T-helper 2 cell treated with Interferon-gamma antibody and Interleukin-4, amounts not matched to agents 100 ng/mL and 5 ng/mL, for 36 hours (primary cell): ENCODE results near the gene FGF2. TPM values are rescaled to one million over a fixed set of nuclear protein-coding genes. Genes with fewer than 3 reads are reported as not detected.
"Not testable (repeated sequence)": the region's sequence is repeated elsewhere in the genome, so short reads cannot be mapped to it uniquely, and the experiment has no call there.

Experiments used
- intact Hi-C: fragments of 100-400 bp; cut with micrococcal nuclease; formaldehyde crosslinking; loops from one replicate; pipeline ENCODE4 v1.15.1; 2023
- total RNA-seq: library from RNA; stranded (reverse); gene quantifications from 2 replicates; pipeline ENCODE4 v1.2.3, GENCODE V29; 2022

FGF2 gene
- total RNA-seq, 1 donor from 2014 or later = 0.30 TPM

DNA sequence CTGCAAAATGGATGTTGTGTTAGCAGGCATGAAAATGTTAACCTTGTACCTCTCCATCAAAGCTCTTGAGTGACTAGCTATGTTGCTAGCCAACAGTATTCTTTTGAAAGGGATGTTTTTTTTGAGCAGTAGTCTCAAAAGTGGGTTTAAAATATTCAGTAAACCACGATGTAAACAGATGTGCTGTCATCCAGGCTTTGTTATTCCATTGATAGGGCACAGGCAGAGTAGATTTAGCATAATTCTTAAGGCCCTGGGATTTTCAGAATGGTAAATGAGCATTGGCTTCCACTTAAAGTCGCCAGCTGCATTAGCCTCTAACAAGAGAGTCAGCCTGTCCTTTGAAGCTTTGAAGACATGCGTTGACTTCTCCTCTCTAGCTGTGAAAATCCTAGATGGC, 18.4 kb downstream of the FGF2 start:
- intact Hi-C loops = no loop called here

DNA sequence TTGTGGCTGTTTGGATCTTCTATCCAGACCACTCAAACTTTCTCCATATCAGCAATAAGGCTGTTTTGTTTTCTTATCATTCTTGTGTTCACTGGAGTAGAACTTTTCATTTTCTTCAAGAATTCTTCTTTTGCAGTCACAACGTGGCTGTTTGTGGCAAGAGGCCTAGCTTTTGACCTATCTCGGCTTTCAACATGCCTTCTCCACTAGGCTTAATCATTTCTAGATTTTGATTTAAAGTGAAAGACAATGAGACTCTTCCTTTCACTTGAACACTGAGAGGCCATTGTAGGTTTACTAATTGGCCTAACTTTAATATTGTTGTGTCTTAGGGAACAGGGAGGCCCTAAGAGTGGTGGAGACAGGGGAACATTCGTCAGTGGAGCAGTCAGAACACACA, 19.1 kb downstream of the FGF2 start:
- intact Hi-C loops = no loop called here

DNA sequence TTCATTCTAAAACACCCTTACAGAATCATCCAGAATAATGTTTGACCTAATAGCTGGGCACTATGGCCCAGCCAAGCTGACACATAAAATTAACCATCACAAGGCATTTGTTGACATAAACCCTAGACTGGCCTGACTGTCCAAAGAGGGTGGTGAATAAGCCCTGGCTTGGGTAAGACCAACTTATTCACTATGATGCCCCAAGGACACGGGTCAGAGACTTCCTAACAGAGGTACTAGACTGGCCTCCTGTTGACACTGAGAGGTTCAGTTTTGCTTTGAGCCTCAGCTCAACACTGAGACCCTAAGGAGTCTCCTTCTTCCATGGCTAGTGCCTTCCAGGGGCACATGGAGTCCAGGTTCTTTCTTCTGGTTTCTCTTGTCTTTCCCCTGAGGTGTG, 21.3 kb downstream of the FGF2 start:
- intact Hi-C loops = no loop called here

DNA sequence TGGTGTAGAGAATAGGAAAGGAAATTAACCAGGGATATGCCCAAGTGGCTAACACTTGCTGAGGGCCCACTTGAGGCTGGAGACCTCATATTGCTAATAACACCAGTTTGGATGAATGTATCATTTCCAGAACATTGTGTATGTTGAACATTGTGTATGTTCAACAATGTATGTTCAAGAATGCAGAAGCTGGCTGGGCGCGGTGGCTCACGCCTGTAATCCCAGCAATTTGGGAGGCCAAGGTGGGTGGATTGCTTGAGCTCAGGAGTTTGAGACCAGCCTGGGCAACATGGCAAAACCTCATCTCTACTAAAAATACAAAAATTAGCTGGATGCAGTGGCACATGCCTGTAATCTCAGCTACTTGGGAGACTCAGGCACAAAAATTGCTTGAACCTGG, 23.2 kb downstream of the FGF2 start:
- intact Hi-C loops = not testable (repeated sequence)

DNA sequence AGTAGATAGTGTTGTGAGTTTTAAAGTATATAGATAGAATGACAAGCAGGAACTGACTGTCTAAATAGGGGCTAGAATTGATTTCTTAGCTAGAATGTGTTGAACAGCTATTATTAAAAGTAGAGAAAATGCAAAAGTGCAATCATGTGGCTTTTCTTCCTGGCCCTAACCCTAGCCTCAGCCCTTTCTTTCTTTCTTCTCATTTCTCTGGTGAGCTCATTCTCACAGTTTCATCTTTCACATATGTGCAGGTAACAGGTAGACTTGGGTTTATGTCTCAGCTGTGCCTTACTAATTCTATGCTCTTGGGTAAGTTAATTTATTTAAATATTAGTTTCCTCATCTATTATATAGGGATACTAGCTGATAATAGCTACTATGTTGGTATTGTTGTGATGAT, 24.9 kb downstream of the FGF2 start:
- intact Hi-C loops = no loop called here

DNA sequence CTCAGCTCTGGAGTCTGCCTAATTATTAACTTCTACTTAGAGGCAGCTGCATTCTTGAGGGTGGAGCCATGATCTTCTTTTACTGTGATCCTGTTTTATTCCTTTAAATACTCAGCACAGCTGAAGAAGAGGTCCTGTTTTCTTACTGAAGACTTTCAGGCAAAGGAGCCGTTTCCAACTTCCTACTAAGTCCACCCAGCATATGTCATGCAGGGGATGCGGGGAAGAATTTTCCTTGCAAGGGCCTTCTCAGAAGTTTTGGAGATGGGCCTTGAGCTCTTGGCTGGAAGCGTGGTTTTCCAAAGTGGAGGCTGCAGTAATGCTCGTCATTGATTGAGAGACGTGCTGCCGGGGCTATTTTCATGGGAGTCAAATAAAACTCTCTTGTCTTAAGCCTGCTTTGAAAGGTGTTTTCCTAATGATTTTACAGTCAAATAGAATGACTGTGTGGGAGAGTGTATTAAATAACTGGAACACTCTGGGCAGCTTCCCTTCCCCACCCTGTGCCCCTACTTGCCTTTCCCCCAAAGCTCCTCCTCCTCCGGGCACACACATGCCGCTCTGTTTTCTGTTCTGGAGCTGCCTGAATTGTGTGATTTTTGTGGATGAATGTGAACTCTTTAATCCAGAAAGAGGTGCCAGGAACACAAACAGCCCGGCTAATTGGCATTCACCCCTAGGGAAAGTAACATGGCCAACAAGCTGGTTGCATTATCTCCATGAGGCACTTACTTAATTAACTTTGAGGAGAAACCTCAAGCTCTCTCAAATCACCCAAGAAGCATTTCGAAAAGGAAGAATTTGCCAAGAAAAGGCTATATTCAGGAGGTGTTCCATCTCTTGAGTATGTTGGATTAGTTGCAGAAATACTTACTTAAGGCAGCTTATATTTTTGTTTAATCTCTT, 28.1 kb downstream of the FGF2 start:
- intact Hi-C loops = no loop called here

DNA sequence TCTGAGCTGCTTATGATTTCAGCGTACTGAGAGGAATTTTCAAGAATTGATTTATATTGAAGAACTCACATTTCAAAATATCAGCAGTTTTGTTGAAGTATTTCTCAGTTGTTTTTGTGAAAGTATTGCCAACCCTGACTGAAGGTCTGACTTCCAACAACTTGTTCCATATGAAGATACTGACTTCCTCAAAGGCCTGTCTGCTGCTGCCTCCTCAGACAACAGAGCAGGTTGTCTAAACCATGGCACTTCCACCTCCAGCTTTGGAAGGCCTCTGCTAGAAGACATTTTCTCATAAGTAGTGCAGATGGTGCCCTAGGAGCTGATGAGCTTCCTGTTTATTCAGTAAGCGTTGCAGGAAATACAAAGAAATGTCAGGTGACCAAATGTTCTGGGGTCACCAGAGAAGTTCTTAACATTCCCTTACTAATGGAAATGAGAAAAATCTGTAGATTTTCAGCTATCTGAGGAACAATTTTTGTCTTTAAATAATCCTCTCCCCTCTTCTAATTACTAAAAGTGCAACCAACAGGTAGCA, 28.8 kb downstream of the FGF2 start:
- intact Hi-C loops = no loop called here

DNA sequence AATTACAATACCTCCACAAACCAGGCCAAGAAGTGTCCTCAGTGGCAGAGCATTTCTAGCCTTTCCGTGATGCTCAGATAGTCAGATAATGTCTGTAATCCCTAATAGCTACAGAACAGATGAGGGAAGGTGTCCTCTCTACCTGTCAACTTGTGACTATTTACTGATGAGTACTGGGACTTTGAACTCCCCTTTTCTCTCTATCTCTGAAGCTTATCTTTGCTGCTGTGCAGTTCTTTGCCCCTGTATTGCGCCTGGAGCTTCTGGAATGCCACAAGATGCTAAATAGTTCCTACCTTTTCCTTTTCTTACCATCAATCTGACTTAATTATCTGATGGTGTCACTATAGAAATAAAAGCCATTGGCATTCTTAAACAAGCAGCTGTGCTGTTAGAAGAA, 30.5 kb downstream of the FGF2 start:
- intact Hi-C loops = no loop called here

DNA sequence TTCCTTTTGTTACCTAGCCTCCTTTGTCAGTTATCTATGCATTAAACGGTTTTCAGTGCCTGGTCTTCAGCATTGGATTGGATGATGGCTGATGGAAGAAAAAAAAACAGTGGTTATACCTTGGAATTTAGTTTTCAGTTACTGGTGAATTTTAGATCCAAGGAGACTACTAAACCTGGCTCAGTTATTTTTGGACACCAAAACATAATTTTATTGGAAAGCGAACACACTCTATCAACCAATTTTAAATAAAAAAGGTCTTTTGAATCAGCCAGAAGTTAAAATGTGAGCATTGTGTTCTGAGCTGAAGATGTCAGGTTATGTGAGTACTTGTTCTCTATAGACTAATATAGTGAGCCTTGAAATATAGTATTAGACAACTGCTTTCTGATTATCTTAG, 32.1 kb downstream of the FGF2 start:
- intact Hi-C loops = no loop called here

DNA sequence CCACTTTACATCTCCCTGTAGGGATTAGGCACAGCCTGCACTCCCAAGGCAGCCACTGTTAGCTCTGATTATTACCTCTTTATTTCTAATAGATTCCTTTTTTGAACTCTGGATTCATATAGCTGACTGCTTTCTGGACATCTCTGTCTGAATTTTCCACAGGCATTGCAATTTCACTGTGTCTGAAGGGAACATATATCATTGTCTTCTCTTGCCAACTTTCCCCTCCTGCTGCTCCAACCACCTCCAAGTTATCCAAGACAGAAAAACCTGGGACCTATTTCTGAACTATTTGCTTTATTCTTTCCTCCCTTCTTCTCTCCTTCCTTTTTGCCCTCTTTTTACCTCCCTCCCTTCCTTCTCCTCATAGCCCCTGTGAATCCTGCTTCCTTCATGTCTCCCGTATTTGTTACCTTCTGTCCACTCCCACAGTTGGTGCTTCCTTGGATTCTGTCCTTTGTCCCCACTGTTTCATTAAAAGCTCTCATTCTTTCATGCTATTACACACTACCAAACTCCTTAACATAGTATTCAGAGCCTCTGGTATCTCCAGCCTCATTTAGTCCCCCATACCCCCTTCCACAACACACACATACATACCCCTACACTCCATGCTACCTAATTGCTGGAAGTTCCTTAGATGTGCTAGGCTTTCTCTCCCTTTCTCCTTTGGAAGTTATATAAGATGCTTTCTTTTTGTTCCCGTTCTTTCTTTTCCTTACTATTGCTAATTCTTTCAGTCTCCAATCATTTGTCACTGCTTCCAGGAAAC, 34.7 kb downstream of the FGF2 start:
- intact Hi-C loops = no loop called here

DNA sequence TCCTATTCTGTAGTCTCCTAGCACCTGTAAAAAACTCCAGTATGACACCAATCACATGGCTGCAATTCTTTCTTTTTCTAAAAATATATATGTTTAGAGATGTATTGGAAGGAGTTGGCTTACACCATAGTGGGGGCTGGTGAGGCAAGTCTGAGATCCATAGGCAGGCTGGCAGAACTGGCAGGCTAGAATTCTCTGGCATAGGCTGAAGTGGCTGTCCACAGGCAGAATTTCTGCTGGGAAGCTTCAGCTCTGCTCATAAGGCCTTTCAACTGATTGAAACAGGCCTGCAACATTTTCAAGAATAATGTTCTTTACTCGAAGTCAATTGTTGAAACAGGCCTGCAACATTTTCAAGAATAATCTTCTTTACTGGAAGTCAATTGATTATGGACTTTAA, 37.0 kb downstream of the FGF2 start:
- intact Hi-C loops = no loop called here

DNA sequence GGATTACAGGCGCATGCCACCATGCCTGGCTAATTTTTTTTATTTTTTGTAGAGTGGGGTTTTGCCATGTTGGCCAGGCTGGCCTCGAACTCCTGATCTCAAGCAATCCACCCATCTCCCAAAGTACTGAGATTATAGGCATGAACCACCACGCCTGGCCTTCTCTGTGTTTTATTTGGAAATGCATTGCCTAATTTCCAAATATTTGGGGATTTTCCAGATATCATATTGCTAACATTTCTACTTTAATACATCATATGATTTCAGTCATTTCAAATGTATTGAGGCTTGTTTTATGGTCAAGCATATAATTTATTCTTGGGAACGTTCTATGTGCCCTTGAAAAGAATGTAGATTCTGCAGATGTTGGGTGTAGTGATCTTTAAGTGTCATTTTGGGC, 38.8 kb downstream of the FGF2 start:
- intact Hi-C loops = no loop called here

DNA sequence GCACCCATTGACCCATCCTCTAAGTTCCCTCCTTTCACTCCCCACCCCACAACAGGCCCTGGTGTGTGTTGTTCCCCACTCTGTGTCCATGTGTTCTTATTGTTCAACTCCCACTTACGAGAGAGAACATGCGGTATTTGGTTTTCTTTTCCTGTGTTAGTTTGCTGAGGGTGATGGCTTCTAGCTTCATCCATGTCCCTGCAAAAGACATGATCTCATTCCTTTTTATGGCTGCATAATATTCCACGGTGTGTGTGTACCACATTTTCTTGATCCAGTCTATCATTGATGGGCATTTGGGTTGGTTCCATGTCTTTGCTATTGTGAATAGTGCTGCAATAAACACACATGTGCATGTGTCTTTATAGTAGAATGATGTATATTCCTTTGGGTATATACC, 41.6 kb downstream of the FGF2 start:
- intact Hi-C loops = not testable (repeated sequence)

DNA sequence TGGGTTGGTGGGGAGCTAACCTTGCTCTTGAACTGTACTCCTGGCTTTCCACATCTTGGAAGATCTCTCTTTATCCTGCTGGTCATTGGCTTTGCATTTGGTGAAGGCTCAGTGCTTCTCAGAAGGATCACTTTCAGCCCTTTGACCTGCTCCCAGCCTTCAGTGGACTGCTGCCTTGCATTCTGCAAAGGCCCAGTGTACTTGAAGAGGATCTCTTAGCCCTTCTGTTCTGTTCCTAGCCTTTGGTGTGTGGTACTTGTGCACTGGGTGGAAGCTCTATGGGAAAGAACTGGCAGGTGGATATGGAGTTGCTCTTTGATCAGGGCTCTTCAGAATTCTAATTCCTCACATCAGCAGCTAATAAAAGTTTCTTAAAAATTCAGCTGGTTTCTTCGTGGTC, 46.5 kb downstream of the FGF2 start:
- intact Hi-C loops = no loop called here

DNA sequence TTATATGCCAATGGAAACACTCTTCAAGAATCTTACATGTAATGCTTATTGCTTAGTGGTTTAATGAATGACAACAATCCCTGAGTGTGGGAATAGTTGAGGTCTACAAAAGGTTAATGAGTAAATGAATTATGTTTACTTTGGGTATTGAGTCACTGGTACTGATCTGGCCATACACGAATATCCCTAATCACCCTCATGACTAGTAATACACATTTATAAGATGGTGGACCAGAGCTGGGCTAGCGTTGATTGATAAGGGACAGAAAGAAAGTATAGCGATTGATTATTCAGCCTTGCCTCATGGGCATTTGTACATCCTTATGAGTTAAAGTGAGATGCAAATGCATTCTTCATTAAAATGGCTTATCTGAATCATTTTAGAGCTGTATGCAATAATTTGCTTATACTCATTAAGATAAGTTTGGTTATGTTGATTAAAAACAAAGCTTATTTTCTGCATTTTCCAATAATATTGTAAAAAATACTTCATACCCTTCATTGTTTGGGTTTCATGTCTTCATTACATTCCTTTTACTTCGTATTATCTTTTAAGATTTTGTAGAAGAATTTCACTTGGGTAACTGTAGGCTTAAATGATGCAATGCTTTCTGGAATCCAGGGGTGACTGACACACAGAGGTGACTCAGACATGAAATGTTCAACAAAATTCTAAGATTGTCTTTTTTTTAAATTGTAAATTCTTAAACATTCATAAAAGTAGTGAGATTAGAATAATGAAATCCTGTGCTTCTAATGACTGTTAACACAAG, 47.4 kb downstream of the FGF2 start:
- intact Hi-C loops = no loop called here

DNA sequence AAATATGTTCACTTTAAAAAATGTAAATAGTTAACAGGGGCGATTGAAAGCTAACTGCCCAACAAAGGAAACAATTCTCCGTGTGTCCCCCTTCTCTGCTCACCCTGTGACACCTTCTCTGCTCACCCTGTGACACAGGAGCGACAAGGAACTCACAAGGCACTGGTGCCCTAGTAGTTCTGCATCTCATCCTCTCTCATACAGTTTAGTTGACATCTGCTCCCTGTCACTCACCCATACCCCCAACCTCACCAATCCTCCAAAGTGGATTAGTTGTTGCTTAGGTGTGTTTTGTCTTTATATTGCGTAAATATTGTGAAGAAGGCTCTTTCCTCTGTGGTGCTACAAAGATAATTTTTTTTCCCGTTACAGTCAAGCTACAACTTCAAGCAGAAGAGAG, 49.3 kb downstream of the FGF2 start:
- intact Hi-C loops = no loop called here

DNA sequence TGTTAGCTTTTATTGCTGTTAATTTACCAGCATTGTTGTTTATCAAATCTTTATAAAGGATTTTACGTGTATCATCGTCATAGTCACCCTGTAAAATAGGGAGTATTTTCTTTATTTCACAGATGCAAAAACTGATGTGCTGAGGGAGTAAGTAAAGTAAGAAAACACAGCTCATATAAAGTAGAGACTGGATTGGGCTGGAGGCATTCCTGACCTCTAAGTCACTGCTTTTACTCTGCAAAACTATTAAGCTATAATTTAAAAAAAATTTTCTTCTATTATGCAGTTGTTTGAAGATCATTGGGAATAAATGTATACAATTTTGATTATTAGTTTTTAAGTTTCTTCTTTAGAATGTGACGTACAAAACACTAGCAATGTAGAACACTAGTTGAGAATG, 49.8 kb downstream of the FGF2 start:
- intact Hi-C loops = no loop called here

DNA sequence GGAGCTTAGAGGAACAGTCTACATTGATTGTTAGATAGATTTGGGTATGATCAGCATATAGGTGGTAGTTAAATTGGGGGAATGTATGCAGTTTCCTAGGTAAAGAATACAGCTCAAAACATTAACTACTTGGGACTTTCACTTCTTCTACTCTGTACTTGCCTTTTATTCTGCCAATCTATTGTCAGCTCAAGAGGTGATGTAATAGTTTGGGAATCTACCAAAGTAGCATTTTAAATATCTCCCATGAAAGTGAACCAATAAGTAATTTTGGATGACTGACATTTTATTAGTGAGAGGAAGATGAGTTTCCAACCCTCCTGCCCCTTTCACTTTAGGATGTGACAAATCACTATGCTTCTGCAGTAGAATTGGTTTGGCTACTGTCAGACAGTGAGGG, 52.4 kb downstream of the FGF2 start:
- intact Hi-C loops = no loop called here

DNA sequence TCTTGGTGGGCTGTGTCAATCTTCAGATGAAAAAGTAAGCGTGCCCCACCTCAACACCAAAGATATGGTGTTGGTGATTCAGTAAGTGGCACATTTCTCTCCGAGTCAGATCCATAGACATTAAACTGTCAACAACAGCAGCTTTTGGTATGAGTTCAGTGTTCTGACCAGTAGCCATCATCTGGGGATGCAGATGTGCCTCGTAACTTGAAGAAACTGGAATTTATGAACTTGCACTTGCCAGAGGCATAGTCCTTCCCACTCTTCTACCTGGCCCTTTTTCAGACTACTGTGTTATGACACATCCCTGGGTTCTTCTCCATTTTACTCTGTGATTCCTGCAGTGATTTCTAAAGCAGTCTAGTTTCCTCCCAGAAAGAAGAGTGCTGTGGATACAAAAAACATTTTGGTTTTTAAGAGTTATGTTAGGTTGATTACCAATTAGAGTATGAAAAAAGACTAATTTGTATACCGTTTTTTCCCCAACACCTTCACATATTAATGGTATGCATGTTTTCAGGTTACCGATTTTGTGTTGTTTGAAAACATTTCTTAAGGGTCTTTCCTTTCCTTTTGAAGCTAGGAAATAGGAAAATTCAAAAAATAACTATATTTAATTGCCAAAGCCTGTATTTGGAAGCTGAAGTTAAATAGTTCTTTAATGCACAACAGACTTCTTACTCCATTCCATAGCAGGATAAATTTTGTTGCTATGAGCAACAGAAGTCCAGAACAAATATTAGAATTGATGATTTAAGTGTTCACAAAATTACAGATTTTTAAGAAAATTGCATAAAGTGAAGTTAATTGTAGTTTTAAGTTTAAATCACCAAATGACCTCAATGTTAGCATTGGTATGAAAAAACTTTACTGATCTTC, 56.5 kb downstream of the FGF2 start:
- intact Hi-C loops = no loop called here

DNA sequence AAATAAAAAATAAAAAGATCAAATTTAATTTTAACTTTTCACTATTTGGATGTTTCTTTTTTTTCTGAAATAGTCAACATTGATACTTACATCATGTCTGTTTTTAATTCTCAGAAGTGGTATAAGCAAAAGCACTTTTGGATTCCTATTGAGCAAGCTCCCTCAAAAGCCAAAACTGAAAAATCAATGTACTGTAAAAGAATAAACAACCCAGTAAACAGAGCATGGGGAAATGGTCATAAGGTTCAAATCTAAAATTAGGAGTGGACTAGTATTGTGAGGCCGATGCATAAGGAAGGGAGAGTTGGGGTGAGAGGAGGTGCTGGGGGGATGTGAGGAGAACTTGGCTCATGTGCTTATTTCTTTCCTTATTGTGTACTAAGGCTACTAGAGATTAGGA, 57.9 kb downstream of the FGF2 start:
- intact Hi-C loops = no loop called here

DNA sequence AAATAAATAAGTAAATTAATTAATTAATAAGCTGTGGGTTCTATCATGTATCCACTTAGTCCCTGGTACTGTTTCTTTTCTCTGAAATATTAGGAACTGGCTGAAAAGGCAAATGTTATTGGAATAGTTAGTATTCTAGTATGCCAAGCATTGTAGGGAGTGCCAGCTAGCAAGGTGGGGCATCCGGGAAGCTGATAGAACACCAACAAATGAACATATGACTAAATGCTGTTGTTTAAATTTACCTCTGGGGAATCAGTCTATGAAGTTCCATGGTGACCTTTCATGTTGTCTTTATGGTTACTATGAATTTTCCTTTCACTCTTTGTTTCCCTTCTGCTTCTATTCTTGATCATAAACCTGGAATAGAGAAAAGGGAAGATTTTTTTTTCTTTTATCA, 63.1 kb downstream of the FGF2 start:
- intact Hi-C loops = no loop called here
